ENCODE results near the gene RPH3AL.

DNA sequence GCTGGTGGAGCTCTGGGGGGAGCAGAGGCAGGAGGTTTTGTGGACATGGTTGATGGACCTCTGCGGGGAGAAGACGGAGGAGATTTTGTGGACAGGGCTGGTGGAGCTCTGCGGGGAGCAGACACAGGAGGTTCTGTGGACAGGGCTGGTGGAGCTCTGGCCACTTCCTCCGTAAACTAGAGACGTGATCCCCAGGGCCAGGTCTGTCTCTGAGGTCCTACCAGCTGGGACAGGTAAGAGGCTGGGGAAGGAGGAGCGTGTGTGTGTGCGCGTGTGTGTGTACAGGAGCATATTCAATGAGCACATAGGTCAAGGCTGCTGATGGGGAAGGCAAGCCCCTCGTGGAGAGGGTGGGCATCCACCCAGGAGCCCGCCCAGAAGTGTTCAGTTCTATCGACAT is 20.6 kb downstream of the RPH3AL start:
- no peak for TF ChIP-seq CTCF (IDR thresholded peaks at IDR 0.05)
- TF ChIP-seq POLR2AphosphoS5 (IDR thresholded peaks at IDR 0.05) = no peak
- no peak for TF ChIP-seq POLR2A (IDR thresholded peaks at IDR 0.05)
- TF ChIP-seq EP300 (IDR thresholded peaks at IDR 0.05; ENCODE audit: low read depth) = no peak

All from transverse colon (tissue), 4 donors.